ENCODE data around the gene GPR176. TPM values are rescaled to one million over a fixed set of nuclear protein-coding genes. Genes with fewer than 3 reads are reported as not detected.

GPR176 gene
- total RNA-seq, 1 donor from 2014 or later: 15.9 TPM

DNA sequence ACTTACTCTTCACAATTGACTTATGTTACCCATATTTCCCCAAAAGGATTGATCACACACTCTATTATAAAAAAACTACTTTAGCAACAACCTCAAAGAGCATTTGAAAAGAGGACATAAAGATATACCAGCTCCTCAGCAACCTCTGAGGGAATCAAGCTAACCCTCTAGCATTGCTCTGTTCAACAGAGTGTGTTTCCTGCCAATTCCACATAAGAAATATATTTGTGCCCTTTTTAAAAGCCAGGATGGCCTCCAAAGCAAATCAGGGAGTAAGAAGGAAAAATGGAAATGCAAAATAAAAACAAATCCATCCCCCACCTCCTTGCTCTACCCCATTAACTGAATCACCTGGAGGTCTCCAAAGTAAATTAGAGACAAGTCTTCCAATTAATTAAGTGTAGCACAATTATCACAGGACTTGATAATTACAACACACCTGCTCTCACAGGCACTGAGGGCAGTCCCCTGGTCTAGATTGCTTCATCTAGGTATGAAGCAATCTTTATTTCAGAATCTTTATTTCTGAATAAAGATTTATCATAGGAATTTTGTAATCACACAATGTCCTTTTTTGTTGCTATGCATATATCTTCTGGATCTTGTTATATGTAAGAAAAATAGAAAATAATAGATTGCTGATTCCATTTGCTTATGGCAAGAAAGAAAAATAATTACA, 34.8 kb downstream of the GPR176 start:
- no peaks in the 10 kb centered on the region for H3K4me1 Mint-ChIP-seq (ENCODE audit: low read depth, unreplicated experiment)
- no peaks in the 10 kb centered on the region for H3K27me3 Mint-ChIP-seq (ENCODE audit: unreplicated experiment)
- no peak for DNase-seq
- no peaks in the 10 kb centered on the region for H3K36me3 Mint-ChIP-seq (ENCODE audit: unreplicated experiment)
- H3K4me3 Mint-ChIP-seq (ENCODE audit: unreplicated experiment): no peak overlapping the region
- TF ChIP-seq, protein P1, sequence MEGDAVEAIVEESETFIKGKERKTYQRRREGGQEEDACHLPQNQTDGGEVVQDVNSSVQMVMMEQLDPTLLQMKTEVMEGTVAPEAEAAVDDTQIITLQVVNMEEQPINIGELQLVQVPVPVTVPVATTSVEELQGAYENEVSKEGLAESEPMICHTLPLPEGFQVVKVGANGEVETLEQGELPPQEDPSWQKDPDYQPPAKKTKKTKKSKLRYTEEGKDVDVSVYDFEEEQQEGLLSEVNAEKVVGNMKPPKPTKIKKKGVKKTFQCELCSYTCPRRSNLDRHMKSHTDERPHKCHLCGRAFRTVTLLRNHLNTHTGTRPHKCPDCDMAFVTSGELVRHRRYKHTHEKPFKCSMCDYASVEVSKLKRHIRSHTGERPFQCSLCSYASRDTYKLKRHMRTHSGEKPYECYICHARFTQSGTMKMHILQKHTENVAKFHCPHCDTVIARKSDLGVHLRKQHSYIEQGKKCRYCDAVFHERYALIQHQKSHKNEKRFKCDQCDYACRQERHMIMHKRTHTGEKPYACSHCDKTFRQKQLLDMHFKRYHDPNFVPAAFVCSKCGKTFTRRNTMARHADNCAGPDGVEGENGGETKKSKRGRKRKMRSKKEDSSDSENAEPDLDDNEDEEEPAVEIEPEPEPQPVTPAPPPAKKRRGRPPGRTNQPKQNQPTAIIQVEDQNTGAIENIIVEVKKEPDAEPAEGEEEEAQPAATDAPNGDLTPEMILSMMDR (IDR thresholded peaks at IDR 0.05; ENCODE audit: partially characterized antibody, unreplicated experiment): no peak
- no peak overlapping the region for H3K27ac Mint-ChIP-seq (ENCODE audit: unreplicated experiment)
- H3K9me3 Mint-ChIP-seq (ENCODE audit: unreplicated experiment): no peaks in the 10 kb centered on the region

DNA sequence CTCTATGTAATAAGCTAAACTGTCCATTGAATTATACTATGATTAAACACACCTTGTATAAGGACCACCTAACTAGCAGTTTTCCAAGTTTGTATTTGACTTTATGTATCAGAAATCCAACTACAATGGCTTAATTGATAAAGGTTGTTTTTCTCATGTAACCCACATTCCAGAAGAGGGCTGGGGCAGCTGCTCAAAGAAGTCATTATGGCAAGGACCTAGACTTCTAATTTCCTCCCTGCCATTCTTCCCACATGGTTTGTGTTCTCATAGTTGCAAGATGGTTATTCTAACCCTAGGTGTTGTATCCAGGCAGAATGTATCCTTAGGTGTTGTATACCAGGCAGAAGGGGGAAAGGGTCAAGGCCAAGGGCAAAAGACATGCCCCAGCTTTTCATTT, 35.7 kb downstream of the GPR176 start:
- H3K4me3 Mint-ChIP-seq (ENCODE audit: unreplicated experiment): no peak overlapping the region
- no peaks in the 10 kb centered on the region for H3K27me3 Mint-ChIP-seq (ENCODE audit: unreplicated experiment)
- DNase-seq: no peak
- H3K27ac Mint-ChIP-seq (ENCODE audit: unreplicated experiment): no peak overlapping the region
- no peaks in the 10 kb centered on the region for H3K9me3 Mint-ChIP-seq (ENCODE audit: unreplicated experiment)
- no peaks in the 10 kb centered on the region for H3K36me3 Mint-ChIP-seq (ENCODE audit: unreplicated experiment)
- no peaks in the 10 kb centered on the region for H3K4me1 Mint-ChIP-seq (ENCODE audit: low read depth, unreplicated experiment)
- TF ChIP-seq, protein P1 (IDR thresholded peaks at IDR 0.05; ENCODE audit: partially characterized antibody, unreplicated experiment): no peak

DNA sequence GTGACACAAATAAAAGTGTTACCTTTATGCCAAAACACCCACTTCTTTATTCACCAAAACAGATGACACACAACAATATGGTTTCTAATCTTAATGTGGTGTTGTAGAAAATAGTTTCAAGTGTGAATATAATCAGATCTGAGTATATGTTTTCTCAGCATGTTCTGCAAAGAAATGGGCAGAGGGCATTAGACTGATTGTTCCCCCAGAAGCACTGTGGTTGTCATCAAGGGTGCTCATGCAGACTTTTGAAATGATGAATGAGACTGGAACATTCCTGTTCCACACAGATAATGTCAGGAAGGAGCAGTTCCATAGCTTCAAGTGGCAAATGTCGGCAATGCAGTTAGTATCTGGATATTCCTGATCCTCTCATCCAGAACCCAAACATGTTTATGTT, 37.5 kb downstream of the GPR176 start:
- TF ChIP-seq, protein P1 (IDR thresholded peaks at IDR 0.05; ENCODE audit: partially characterized antibody, unreplicated experiment): no peak
- Mint-ChIP-seq H3K27me3 (ENCODE audit: unreplicated experiment) (no peaks in the 10 kb centered on the region), H3K36me3 (ENCODE audit: unreplicated experiment) (no peaks in the 10 kb centered on the region), H3K9me3 (ENCODE audit: unreplicated experiment) (no peaks in the 10 kb centered on the region), H3K27ac (ENCODE audit: unreplicated experiment) (no peak overlapping the region), H3K4me3 (ENCODE audit: unreplicated experiment) (no peak overlapping the region), H3K4me1 (ENCODE audit: low read depth, unreplicated experiment) (no peaks in the 10 kb centered on the region)
- no peak for DNase-seq

DNA sequence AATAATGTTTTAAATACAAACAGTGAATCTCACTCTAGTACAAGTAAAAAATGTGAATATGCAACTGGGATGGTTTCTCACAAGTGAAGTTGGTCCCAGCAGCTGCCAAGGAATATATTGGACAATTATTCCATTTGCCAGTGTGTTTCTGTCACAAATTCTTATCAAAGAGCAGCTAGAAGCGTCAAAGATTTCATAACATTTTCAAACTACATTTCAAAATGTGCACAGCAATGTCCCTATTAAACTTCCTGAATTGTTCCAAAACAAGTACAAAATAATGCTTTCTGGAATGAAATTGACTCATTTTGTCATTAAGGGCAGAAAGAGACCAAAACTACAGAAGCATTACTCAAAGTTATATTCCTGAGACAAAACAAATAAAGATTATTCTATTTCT, 38.3 kb downstream of the GPR176 start:
- Mint-ChIP-seq H3K4me3 (ENCODE audit: unreplicated experiment) (no peak overlapping the region), H3K4me1 (ENCODE audit: low read depth, unreplicated experiment) (no peaks in the 10 kb centered on the region), H3K27me3 (ENCODE audit: unreplicated experiment) (no peaks in the 10 kb centered on the region), H3K9me3 (ENCODE audit: unreplicated experiment) (no peaks in the 10 kb centered on the region), H3K36me3 (ENCODE audit: unreplicated experiment) (no peaks in the 10 kb centered on the region), H3K27ac (ENCODE audit: unreplicated experiment) (no peak overlapping the region)
- TF ChIP-seq, protein P1 (IDR thresholded peaks at IDR 0.05; ENCODE audit: partially characterized antibody, unreplicated experiment): no peak
- DNase-seq: no peak

DNA sequence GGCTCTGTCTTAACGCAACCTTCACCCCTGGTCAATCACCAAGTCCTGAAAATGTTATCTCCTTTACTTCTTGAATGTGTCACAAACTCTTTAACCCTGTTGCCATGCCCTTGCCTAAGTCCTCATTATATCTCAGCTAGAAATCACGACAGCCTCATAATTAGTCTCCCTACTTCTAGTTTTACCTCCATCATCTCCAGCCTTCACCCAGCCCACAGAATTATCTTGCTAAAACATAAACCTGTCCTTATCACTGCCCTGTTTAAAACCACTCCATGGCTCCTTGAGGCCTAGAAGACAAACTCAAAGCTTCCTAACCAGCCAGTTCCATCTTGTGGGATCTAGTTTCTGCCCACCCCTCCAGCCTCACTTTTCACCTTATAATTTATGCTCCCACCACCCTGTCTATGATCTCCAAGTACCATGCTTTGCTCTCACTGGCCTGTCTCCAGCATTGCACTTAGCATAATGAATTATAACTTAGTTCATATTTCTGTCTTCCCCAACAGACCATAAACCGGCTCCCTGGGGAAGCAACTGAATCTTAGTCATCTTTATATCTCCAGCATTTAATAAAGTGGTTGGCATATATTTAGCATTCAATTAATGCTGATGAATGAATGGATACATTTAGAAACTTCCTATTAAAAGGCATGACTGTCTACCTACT, 39.2 kb downstream of the GPR176 start:
- Mint-ChIP-seq H3K36me3 (ENCODE audit: unreplicated experiment) (no peaks in the 10 kb centered on the region), H3K27me3 (ENCODE audit: unreplicated experiment) (no peaks in the 10 kb centered on the region), H3K9me3 (ENCODE audit: unreplicated experiment) (no peaks in the 10 kb centered on the region), H3K4me1 (ENCODE audit: low read depth, unreplicated experiment) (no peaks in the 10 kb centered on the region), H3K4me3 (ENCODE audit: unreplicated experiment) (no peak overlapping the region), H3K27ac (ENCODE audit: unreplicated experiment) (no peak overlapping the region)
- TF ChIP-seq, protein P1 (IDR thresholded peaks at IDR 0.05; ENCODE audit: partially characterized antibody, unreplicated experiment): no peak
- no peak for DNase-seq

Data from glutamatergic neuron (in vitro differentiated cells).